Measurements from ENCODE around the gene ANKS3.

- no peak for TF ChIP-seq CTCF (conservative IDR thresholded peaks at IDR 0.05; ENCODE audit: low read length)
- TF ChIP-seq EZH2phosphoT487 (IDR thresholded peaks at IDR 0.05; ENCODE audit: borderline replicate concordance, low read depth, low read length): no peak
Observed at GRCh38 chr16:4649744-4650442, 84.2 kb downstream of the ANKS3 start.
